Endometrial microvascular endothelial cells (primary cell): ENCODE results near the gene OSBPL8. TPM values are rescaled to one million over a fixed set of nuclear protein-coding genes. Genes with fewer than 3 reads are reported as not detected.

Source experiments
- total RNA-seq: library from RNA; depleted of rRNA; stranded (reverse); fragments of >200 nt; gene quantifications from one replicate; pipeline ENCODE4 v1.2.3, GENCODE V29; 2015; ENCODE audit errors: inconsistent ontology term

OSBPL8 gene
- total RNA-seq, 1 donor from 2014 or later = 36.8 TPM

Other genes with a start within 250 kb of the OSBPL8 start
- gene BBS10, start 211.4 kb downstream of the OSBPL8 start, total RNA-seq = 12.8 TPM
- 11.2 TPM for gene ZDHHC17, start 204.3 kb upstream of the OSBPL8 start, total RNA-seq